Effector memory CD8-positive, alpha-beta T cell (primary cell): ENCODE data around the gene OXNAD1.

Experiments
- ATAC-seq: fragments of 150-1000 bp; cut with Tn5 transposase; replicated peaks from 2 replicates; pipeline ENCODE4 v1.10.0; 2021; ENCODE audit warnings: mild to moderate bottlenecking, moderate library complexity
- DNase-seq, 3 experiments: peaks; one replicate each; pipeline ENCODE4 v3.0.0; 2021
- H3K27ac Mint-ChIP-seq, 2 donors: one replicate each; pipeline ENCODE4 v1.8.0; 2022; ENCODE audit warnings: mild to moderate bottlenecking in 2 of 2, mixed read lengths in 2 of 2, moderate library complexity in 2 of 2
- H3K27me3 Mint-ChIP-seq, 2 donors: one replicate each; pipeline ENCODE4 v1.8.0; 2022; ENCODE audit warnings: mixed read lengths in 2 of 2
- H3K36me3 Mint-ChIP-seq: one replicate; pipeline ENCODE4 v1.8.0; 2022; ENCODE audit warnings: mild to moderate bottlenecking, moderate library complexity, mixed read lengths; ENCODE audit not compliant: insufficient read depth
- H3K4me1 Mint-ChIP-seq, 2 donors: one replicate each; pipeline ENCODE4 v1.8.0; 2022; ENCODE audit warnings: low read depth in 2 of 2, mixed read lengths in 2 of 2
- H3K4me3 Mint-ChIP-seq, 2 donors: one replicate each; pipeline ENCODE4 v1.8.0; 2022; ENCODE audit warnings: mild to moderate bottlenecking in 2 of 2, mixed read lengths in 2 of 2, moderate library complexity in 2 of 2
- H3K9me3 Mint-ChIP-seq, 2 donors: one replicate each; pipeline ENCODE4 v1.8.0; 2022; ENCODE audit warnings: mixed read lengths in 2 of 2

OXNAD1 gene

GRCh38 chr3:16252243-16252978, 12.6 kb upstream of the OXNAD1 start:
- Mint-ChIP-seq H3K9me3 (no peaks in the 10 kb centered on the region), H3K4me1 (peaks cover 2 to 5% of the 10 kb centered on the region in 2 donors), H3K27me3 (no peaks in the 10 kb centered on the region), H3K27ac (no peak overlapping the region), H3K36me3 (peaks cover 6% of the 10 kb centered on the region), H3K4me3 (no peak overlapping the region)
- no peak for ATAC-seq
- DNase-seq, result no peak

- no peak for ATAC-seq
- no peak overlapping the region for H3K4me3 Mint-ChIP-seq
- peaks cover 0 to 5% of the 10 kb centered on the region in 2 donors for H3K4me1 Mint-ChIP-seq
- H3K27me3 Mint-ChIP-seq, result no peaks in the 10 kb centered on the region
- no peak overlapping the region for H3K27ac Mint-ChIP-seq
- H3K36me3 Mint-ChIP-seq, result peaks cover 6% of the 10 kb centered on the region
- no peaks in the 10 kb centered on the region for H3K9me3 Mint-ChIP-seq
- DNase-seq, result no peak
Measured at GRCh38 chr3:16252988-16253387, 12.0 kb upstream of the OXNAD1 start.

- no peaks in the 10 kb centered on the region for H3K27me3 Mint-ChIP-seq
Measured at GRCh38 chr3:16253601-16254000, 11.4 kb upstream of the OXNAD1 start.

GRCh38 chr3:16254916-16255315, 10.1 kb upstream of the OXNAD1 start:
- H3K9me3 Mint-ChIP-seq, result no peaks in the 10 kb centered on the region
- peaks cover 6% of the 10 kb centered on the region for H3K36me3 Mint-ChIP-seq
- peaks cover 0 to 5% of the 10 kb centered on the region in 2 donors for H3K4me1 Mint-ChIP-seq
- no peaks in the 10 kb centered on the region for H3K27me3 Mint-ChIP-seq
- H3K4me3 Mint-ChIP-seq, result no peak overlapping the region
- H3K27ac Mint-ChIP-seq, result peak overlapping the region in 1 of 2 donors; percentile 39
- no peak for DNase-seq
- no peak for ATAC-seq

More at GRCh38 chr3:16253601-16254000, 11.4 kb upstream of the OXNAD1 start:
- DNase-seq, result no peak
- no peak overlapping the region for H3K27ac Mint-ChIP-seq
- H3K4me1 Mint-ChIP-seq, result peaks cover 0 to 5% of the 10 kb centered on the region in 2 donors
- ATAC-seq, result no peak
- H3K9me3 Mint-ChIP-seq, result no peaks in the 10 kb centered on the region
- H3K36me3 Mint-ChIP-seq, result peaks cover 6% of the 10 kb centered on the region
- no peak overlapping the region for H3K4me3 Mint-ChIP-seq

- Mint-ChIP-seq H3K4me1 (peaks cover 0 to 5% of the 10 kb centered on the region in 2 donors), H3K27ac (peak overlapping the region in 1 of 2 donors; percentile 39), H3K36me3 (peaks cover 6% of the 10 kb centered on the region), H3K4me3 (no peak overlapping the region), H3K27me3 (no peaks in the 10 kb centered on the region), H3K9me3 (no peaks in the 10 kb centered on the region)
- DNase-seq (no peak), ATAC-seq (no peak)
Measured at GRCh38 chr3:16255326-16255725, 9.7 kb upstream of the OXNAD1 start.

- ATAC-seq (no peak), DNase-seq (no peak)
- Mint-ChIP-seq H3K27me3 (no peaks in the 10 kb centered on the region), H3K36me3 (peaks cover 6% of the 10 kb centered on the region), H3K4me1 (peaks cover 0 to 5% of the 10 kb centered on the region in 2 donors), H3K9me3 (no peaks in the 10 kb centered on the region), H3K4me3 (no peak overlapping the region), H3K27ac (no peak overlapping the region)
Measured at GRCh38 chr3:16255726-16256125, 9.3 kb upstream of the OXNAD1 start.

- DNase-seq (no peak), ATAC-seq (no peak)
- no peak overlapping the region for H3K4me3 Mint-ChIP-seq
- H3K27me3 Mint-ChIP-seq, result no peaks in the 10 kb centered on the region
- peaks cover 1 to 5% of the 10 kb centered on the region in 2 donors for H3K4me1 Mint-ChIP-seq
- H3K27ac Mint-ChIP-seq, result no peak overlapping the region
- no peaks in the 10 kb centered on the region for H3K9me3 Mint-ChIP-seq
- peaks cover 6% of the 10 kb centered on the region for H3K36me3 Mint-ChIP-seq
Measured at GRCh38 chr3:16257309-16257708, 7.7 kb upstream of the OXNAD1 start.

GRCh38 chr3:16258177-16258576, 6.8 kb upstream of the OXNAD1 start:
- DNase-seq, result no peak
- Mint-ChIP-seq H3K27ac (no peak overlapping the region), H3K4me3 (no peak overlapping the region), H3K9me3 (no peaks in the 10 kb centered on the region), H3K27me3 (no peaks in the 10 kb centered on the region), H3K4me1 (peaks cover 1 to 5% of the 10 kb centered on the region in 2 donors), H3K36me3 (peaks cover 6% of the 10 kb centered on the region)
- ATAC-seq, result no peak

GRCh38 chr3:16258866-16259265, 6.1 kb upstream of the OXNAD1 start:
- Mint-ChIP-seq H3K36me3 (peaks cover 6% of the 10 kb centered on the region), H3K27me3 (no peaks in the 10 kb centered on the region), H3K27ac (no peak overlapping the region), H3K4me3 (no peak overlapping the region), H3K4me1 (peaks cover 1 to 6% of the 10 kb centered on the region in 2 donors), H3K9me3 (no peaks in the 10 kb centered on the region)
- no peak for ATAC-seq
- no peak for DNase-seq

GRCh38 chr3:16260046-16260445, 5.0 kb upstream of the OXNAD1 start:
- Mint-ChIP-seq H3K9me3 (no peaks in the 10 kb centered on the region), H3K27me3 (no peaks in the 10 kb centered on the region), H3K27ac (no peak overlapping the region), H3K36me3 (peaks cover 12% of the 10 kb centered on the region), H3K4me1 (peaks cover 8 to 10% of the 10 kb centered on the region in 2 donors), H3K4me3 (no peak overlapping the region)
- ATAC-seq (no peak), DNase-seq (no peak)

GRCh38 chr3:16262174-16262573, 2.8 kb upstream of the OXNAD1 start:
- DNase-seq, result no peak
- no peaks in the 10 kb centered on the region for H3K9me3 Mint-ChIP-seq
- H3K4me1 Mint-ChIP-seq, result peaks cover 10 to 20% of the 10 kb centered on the region in 2 donors
- no peak overlapping the region for H3K27ac Mint-ChIP-seq
- peaks cover 12% of the 10 kb centered on the region for H3K36me3 Mint-ChIP-seq
- no peak for ATAC-seq
- no peaks in the 10 kb centered on the region for H3K27me3 Mint-ChIP-seq
- H3K4me3 Mint-ChIP-seq, result no peak overlapping the region

- H3K4me3 Mint-ChIP-seq, result peak overlapping the region; percentile 92 to 96
- peak overlapping the region; percentile 99 for H3K27ac Mint-ChIP-seq
- H3K4me1 Mint-ChIP-seq, result peaks cover 13 to 25% of the 10 kb centered on the region in 2 donors
- ATAC-seq (peak; percentile 4), DNase-seq (no peak)
- H3K27me3 Mint-ChIP-seq, result no peaks in the 10 kb centered on the region
- H3K36me3 Mint-ChIP-seq, result peaks cover 12% of the 10 kb centered on the region
- H3K9me3 Mint-ChIP-seq, result no peaks in the 10 kb centered on the region
Measured at GRCh38 chr3:16264174-16264707, 771 bp upstream of the OXNAD1 start.

- H3K9me3 Mint-ChIP-seq, result no peaks in the 10 kb centered on the region
- DNase-seq (no peak), ATAC-seq (no peak)
- H3K36me3 Mint-ChIP-seq, result peaks cover 12% of the 10 kb centered on the region
- H3K27ac Mint-ChIP-seq, result peak overlapping the region; percentile 99
- peaks cover 13 to 25% of the 10 kb centered on the region in 2 donors for H3K4me1 Mint-ChIP-seq
- peak overlapping the region; percentile 92 to 96 for H3K4me3 Mint-ChIP-seq
- no peaks in the 10 kb centered on the region for H3K27me3 Mint-ChIP-seq
Measured at GRCh38 chr3:16265455-16265786, 409 bp downstream of the OXNAD1 start.

- Mint-ChIP-seq H3K36me3 (peaks cover 17% of the 10 kb centered on the region), H3K27me3 (no peaks in the 10 kb centered on the region), H3K4me1 (peaks cover 12 to 25% of the 10 kb centered on the region in 2 donors), H3K4me3 (no peak overlapping the region), H3K27ac (peak overlapping the region; percentile 99), H3K9me3 (no peaks in the 10 kb centered on the region)
- DNase-seq (no peak), ATAC-seq (no peak)
Measured at GRCh38 chr3:16266714-16267113, 1.7 kb downstream of the OXNAD1 start.
